GM21528 (cell line): ENCODE data around the gene ARL2BP.

Experiments
- ATAC-seq: cut with Tn5 transposase; IDR thresholded peaks from one replicate; pipeline ENCODE4 v1.9.1; 2021; ENCODE audit warnings: mild to moderate bottlenecking, moderate library complexity; ENCODE audit not compliant: unreplicated experiment, low FRiP score

ARL2BP gene

DNA sequence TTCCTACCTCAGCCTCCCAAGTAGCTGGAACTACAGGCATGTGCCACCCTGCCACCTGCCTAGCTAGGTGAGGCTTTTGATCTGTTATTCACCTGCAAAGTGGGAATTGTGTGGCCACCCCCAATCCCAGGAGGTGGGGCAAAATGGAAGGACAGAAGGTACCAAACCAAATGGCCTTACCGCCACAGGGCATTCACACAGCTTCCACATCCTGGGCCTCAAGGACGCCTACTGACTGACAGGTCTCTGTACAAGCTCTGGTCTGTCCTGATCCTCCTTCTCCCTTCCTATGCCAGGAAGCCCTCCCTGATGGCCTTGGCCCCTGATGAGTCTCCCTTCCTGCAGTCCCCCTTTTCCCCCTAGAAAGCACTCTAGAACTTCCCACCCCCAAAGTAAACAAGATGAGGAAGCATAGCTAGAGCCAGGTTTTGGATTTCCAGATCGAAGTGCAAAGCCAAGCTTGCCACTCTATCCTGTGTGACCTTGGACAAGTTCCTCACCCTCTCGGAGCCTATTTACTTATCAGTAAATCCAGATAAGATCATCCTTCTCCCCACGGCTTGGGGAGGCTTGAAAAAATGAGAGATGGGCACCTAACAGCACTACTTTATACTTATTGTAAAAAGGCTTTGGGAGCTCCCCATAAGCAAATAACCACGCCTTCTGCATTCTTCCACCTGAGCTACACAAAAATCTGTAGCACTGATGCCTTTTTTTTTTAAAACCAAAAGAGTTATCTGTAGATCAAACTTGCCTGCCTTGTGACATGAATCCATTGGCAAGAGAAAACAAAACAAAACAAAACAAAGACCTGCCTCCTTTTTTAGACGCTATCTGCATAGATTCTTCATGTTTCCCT, 35.0 kb downstream of the ARL2BP start:
- no peak for ATAC-seq

DNA sequence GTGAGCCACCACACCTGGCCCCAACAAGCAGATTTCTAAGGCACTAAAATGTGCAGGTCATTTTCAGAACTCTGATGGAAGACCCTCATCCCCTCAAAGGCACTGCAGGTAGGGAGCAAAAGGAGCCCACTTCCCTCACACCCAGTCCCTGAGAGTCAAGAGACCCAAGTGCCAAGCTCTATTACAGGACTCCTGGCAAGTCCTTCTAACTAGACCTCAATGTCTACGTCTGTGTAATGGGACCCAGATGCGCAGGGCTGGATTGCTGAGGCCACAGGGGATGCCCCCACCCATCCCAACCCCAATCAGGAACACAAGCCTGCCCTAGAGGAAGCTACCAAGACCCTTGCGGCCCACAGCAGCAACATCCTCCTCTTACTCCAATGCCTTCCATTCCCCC, 36.7 kb downstream of the ARL2BP start:
- ATAC-seq = no peak

DNA sequence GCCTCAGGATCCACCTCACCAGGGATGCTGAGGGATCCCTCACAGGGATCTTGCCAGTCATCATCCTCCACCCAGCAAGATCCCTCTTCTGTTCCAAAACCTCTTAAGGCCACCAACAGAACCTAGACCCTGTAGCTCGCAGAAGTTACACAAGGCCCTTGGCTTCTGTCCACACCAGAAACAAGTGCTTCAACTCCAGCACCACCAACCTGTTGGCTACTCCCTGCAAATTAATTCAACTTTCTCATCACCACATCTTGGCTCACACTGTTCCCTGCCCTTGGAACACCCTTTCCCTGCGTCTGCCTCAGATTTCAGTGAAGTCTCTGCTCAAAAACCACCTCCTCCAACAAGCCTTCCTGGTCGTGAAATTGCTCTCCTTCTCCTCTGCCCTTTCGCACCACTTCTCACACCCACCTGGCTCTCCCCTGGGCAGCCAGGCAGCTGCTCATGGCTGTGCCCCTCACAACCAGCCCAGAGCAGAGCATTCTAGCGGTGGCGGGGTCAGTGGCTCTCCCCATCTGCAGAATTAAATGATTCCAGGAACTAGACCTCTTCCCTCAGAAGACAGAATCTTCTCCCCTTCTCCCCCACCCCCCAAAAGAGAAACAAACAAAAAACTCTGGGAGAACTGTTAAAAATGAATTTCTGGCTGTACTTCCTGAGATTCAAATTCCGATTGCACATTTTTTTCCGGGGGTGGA, 37.6 kb downstream of the ARL2BP start:
- ATAC-seq = no peak

DNA sequence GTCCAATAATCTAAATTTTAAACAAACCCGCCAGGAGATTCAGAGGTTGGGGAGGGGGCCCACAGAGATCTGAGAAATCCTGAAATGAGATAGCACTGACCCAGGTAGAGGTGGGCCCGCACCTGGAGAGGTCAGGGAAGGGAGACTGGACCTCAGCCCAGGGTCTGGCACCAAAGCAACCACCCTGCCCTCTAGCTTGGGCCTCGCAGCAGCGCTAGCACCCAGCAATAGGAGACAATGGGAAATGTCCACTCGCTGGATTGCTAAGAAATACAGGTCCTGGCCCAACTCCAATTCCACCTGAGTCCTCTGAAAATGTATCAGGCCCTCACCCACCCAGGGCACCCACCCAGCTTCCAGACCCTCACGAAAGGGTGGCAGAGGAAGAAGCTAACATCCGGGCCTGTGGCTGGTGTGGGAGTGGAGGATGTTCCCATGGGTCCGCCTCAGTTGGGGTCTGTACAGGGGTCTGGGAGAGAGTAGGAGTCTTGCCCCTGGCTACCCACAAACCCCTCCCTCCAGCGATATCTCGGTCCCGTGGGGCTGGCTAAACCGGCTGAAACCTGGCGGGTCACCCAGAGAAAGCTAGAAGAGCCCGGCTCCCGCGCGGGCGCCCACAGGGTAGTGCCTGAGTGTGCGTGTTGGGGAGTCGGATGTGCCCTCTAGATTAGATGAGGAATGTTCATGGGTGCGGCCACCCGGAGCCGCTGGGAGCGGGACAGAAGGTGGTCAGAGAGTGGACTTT, 38.3 kb downstream of the ARL2BP start:
- ATAC-seq = no peak

DNA sequence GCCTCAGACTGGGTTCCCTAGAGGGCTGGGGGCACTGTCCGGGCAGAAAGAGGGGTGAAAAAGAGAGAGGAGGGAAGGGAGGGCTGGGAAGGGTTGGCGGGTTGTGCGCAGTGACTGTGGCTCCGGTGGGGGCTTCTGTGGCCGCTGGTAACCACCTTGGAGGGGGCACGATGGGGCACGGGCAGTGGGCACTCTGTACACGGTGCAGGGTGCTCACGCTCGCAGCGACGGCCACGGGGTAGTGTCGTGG, 38.8 kb downstream of the ARL2BP start:
- ATAC-seq = no peak

DNA sequence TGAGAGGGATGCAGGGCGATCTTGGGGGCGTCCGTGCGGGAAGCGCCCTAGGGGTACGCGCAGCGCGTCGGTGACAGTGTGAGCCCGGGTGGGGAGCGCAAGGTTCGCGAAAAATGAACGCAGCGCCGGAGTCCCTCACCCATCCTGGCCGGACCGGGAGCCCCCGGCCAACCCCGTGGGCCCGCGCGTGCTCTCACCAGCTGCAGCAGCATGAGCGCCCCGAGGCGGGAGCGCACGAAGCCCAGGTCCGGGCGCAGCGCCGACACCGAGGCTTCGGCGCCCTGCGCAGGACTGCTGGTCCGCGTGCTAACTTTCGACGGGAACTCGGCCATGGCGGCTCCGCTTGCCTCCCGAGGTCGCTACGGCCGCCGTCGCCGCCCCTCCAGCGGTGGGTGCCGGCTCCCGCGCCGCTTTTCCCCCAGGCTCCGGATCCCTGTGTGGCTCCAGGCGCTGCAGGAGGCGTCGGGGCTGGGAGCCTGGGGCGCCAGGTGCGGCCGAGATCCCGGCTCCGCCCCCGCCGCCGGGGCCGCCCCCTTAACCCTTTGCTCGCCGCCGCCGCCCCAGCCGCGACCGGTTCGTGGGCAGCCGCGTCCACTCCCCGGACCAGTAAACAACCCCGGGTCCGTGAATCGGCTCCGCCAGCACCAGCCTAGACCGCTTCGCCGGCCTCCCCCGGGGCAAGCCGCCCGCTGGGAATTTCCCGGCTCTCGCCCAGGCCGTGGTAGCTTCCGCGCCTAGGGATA, 39.3 kb downstream of the ARL2BP start, which contains the start of gene PLLP:
Gene PLLP (minus strand): TSS at position 464 of the 743 bp plus-strand sequence. CDS start 132 bp downstream, at position 332.
- no peak for ATAC-seq

DNA sequence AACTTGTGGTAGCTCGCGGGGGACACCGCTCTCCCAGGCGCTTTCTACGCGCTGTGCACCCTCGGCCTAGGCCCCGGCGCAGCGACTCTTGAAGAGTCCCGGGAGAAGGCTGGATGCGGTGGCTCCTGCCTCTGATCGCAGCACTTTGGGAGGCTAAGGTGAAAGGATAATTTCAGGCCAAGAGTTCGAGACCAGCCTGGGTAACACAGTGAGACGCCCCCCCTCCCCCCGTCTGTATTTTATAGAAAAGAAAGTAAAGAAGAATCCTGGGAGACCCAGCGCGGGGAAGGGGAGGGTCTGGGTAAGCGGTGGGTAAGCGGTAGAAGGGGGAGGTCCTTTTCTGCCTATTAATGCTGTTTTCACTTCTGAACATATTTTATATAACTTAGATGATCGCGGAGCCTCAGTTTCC, 39.9 kb downstream of the ARL2BP start:
- no peak for ATAC-seq

DNA sequence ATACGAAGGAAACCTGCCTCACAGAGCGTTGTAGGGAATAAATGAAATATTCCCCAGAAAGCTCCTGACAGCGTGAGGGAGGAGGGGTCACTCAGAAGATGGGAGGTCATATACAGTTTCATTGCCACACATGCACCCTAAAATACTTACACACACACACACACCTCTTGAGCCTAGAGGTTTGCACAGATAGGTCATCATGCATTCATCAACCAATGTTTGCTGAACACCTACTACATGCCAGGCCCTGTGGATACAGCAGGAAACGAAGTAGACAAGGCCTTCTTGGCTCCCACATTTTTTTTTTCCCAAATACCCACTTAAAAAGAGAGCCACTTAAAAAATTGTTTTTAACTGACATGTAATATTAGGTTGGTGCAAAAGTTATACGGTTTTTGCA, 40.3 kb downstream of the ARL2BP start:
- ATAC-seq = no peak

DNA sequence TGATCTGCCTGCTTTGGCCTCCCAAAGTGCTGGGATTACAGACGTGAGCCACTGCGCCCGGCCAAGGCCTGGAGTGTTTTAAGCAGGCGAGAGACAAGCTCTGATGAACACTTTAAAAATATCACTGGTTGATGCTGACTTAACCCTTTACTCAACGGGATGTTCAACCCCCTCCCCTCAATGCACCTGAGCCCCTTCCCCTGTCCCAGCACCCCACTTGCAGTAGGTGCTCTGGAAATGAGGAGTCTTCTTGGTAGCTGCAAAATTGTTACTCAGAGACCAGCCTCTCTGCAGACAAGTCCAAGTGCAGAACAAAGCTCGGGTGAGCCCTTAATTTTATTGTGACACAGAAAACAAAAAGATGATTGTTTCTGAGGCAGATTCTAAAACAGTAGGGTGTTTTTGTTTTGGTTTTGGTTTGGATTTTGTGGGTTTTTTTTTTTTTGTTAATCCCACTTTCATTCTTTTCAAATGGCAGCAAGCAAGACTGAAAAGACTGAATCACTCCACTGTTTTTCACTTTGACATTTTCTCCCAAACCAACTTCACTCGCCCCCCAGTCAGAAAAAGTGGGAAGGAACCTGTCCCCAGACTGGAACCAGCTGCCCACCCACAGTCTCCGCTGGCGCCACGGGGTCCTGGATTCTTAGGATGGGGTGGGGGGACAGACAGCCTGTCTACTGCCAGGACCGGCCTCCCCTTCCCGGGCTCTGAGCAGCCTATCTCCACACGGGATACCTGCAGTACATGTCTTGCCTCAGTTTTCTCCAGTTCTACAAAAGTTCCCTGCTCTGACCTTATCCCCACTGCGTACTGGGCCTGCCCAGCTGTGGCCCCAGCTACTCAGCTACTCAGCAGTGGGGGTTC, 44.6 kb downstream of the ARL2BP start:
- no peak for ATAC-seq

DNA sequence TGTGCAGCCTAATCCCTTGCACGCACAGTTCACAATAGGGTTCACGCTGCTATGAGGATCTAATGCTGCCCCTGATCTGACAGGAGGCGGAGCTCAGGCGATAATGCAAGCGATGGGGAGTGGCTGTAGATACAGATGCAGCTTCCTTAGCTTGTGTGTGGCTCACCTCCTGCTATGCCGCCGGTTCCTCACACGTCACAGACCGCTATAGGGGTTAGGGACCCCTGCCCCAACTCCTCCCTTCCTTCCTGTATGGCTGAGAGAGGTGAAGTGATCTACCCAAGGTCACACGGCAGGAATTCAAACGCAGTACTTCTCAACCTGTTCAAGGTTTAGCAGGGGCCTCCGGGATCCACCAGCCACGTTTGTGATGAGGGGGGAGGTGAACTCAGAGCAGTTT, 52.8 kb downstream of the ARL2BP start:
- ATAC-seq = no peak

DNA sequence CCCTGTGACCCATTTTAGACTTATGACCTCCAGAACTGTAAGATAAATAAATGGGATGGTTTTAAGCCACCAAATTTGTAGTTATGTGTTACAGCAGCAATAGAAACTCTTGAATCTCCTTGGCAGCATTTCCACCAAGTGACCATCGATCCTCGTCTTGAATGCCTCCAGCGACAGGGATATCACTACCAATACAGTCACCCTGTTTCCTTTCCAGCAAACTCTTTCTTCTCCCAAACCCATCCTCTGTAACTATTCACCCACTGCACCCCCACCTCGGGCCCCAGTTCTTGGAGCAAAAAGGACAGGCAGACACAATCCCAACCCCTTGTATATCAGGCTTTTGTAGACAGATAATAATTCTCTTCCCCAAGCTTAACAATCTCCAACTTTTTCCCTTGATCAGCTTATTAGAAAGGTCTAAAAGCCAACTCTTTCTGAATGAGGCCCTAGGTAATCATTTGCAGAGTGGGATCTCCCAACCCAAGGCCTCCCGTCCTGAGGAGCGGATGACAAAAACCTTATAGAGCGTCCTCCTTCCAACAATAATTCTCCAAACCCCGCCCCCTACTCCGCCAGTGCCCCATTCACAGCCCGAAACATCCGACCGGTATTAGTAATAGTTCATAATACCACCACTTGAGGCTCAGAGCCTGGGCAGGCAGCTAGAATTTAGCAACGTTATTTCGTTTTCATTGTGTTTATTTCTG, 54.1 kb downstream of the ARL2BP start:
- ATAC-seq = peak; percentile 21

DNA sequence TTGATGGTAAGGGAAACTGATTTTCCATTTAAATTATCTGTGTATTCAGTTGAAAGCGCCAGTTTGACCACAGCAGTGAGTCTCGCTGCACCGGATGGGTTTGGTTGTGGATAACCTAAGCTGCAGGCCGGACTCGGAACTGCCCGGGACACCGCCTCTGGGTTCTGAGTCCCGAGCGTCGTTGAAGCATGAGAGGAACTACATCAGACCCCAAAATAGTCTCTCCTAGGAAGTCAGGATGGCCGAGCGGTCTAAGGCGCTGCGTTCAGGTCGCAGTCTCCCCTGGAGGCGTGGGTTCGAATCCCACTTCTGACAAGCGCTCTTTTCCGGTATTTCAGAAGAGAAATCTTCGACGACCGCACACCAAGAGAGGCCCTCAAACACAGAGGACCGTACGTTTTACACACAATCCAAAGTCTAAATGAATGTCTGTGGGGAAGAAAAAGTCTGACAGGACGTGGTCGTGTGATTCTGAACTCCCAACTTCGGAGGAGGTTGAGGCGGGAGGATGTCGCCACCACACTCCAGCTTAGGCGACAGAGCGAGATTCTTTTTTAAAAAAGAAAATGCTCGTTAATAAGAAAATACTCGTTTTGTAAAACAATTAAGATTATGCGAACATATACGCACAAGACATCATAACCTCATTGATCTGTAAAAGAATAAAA, 54.8 kb downstream of the ARL2BP start:
- peak; percentile 58 for ATAC-seq

DNA sequence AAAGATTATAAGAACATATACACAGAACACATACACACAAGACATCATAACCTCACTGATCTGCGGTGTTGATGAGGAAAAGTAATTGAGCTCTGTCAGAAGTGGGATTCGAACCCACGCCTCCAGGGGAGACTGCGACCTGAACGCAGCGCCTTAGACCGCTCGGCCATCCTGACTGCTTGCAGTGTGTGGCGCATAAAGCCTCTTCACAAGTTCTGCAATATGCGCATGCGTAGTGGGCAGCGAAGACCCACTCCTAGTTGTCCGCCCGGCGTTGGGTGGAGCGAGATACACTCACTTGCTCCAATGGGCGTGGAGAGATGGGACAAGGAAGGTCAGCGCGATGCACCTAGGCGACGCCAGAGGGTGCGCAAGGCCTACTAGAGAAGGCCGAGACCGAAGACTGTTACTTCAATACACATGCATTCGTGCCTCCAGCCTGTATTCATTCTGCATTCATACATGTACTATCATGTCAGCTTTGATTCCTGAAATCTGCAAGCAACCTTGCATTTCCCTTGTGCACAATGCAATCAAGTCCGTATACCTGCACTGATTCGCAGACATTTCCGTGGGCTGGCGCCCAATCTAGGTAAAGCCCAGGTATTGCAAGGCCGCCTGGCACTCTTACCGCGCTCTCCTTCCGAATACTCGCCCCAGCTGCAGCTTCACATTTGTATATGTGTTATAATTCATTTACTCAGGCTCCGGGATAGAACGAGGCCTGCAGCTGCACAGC, 55.5 kb downstream of the ARL2BP start:
- peak; percentile 85 for ATAC-seq

DNA sequence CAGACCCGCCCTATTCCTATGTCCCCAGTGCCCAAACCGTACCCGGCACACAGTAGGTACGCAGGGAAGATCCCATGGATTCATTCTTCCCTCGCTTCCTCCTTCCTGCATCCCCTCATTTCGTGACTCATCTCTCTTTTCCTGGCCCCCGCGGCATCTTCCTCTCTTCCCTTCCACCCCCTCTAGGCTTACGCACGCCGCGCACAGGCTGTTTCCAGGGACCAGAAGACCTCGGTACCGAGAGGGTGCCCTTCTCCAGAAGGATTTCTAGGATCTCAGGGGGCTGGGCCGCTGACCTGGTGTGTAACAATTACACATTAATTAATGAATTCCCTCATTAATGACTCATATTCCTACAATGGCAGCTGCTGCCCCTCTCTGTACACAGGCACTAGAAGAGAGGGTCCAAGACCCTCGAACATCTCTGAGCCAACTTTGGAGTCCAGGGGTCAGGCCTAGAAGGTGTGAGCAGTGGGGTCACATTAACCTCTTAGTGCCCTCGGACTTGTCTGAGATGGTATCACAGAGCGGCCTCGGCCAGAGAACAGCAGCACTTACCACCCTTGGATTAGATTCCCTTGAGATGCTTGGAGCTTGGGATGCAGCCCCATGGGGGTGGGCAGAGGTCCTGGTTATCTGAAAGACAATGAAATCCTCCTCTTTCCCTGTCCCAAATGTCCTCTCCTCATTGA, 56.2 kb downstream of the ARL2BP start:
- ATAC-seq = no peak
